MCF 10A (cell line): ENCODE measurements around the gene RAB31. TPM values are rescaled to one million over a fixed set of nuclear protein-coding genes. Genes with fewer than 3 reads are reported as not detected.

ENCODE experiments used
- BruUV-seq: library from RNA; stranded (reverse); fragments of 400-500 nt; replicated peaks from 2 replicates; lab custom pipeline; 2021; lab: Mats Ljungman, UMichigan
- CTCF ChIA-PET: fragments of 300-600 bp; sonication (Branson Sonifier 250); formaldehyde crosslinking; extraction: SDS; loops from one replicate; lab custom pipeline; 2021; ENCODE audit warnings: antibody characterized with exemption, inconsistent platforms; lab: Yijun Ruan, JAX
- POLR2A ChIA-PET: fragments of 300-600, 350-650 bp; sonication (Branson Sonifier 250); formaldehyde crosslinking; extraction: SDS; loops from one replicate; lab custom pipeline; 2020; ENCODE audit warnings: antibody characterized with exemption, inconsistent platforms; lab: Yijun Ruan, JAX
- DNase-seq: peaks from one replicate; pipeline ENCODE4 v3.0.0-alpha.2; 2018; ENCODE audit not compliant: unreplicated experiment
- H3K27ac Mint-ChIP-seq: one replicate; pipeline ENCODE4 v1.8.0; 2022; ENCODE audit warnings: mild to moderate bottlenecking, low read depth, mixed read lengths; ENCODE audit not compliant: unreplicated experiment
- H3K27me3 Mint-ChIP-seq: one replicate; pipeline ENCODE4 v1.8.0; 2022; ENCODE audit warnings: mixed read lengths; ENCODE audit not compliant: insufficient read depth, unreplicated experiment
- H3K36me3 Mint-ChIP-seq: one replicate; pipeline ENCODE4 v1.8.0; 2022; ENCODE audit warnings: mild to moderate bottlenecking, moderate library complexity, mixed read lengths; ENCODE audit not compliant: insufficient read depth, unreplicated experiment
- H3K4me1 Mint-ChIP-seq: one replicate; pipeline ENCODE4 v1.8.0; 2022; ENCODE audit warnings: mixed read lengths; ENCODE audit not compliant: insufficient read depth, unreplicated experiment
- H3K4me3 Mint-ChIP-seq: one replicate; pipeline ENCODE4 v1.8.0; 2022; ENCODE audit warnings: mild to moderate bottlenecking, moderate library complexity, mixed read lengths; ENCODE audit not compliant: unreplicated experiment
- H3K9me3 Mint-ChIP-seq: one replicate; pipeline ENCODE4 v1.8.0; 2022; ENCODE audit warnings: mixed read lengths; ENCODE audit not compliant: unreplicated experiment
- intact Hi-C: fragments of 100-400 bp; cut with micrococcal nuclease; formaldehyde crosslinking; loops from 2 replicates; pipeline ENCODE4 v1.14.1; 2022
- total RNA-seq: library from RNA; stranded (reverse); gene quantifications from 2 replicates; pipeline ENCODE4 v1.2.3, GENCODE V29; 2022
- TF ChIP-seq, protein P1 (sequence below): fragments of 200-600 bp; IDR thresholded peaks from one replicate; pipeline ENCODE4 v1.8.0; 2022; ENCODE audit warnings: antibody characterized with exemption, mild to moderate bottlenecking; ENCODE audit not compliant: unreplicated experiment

The RAB31 gene
- total RNA-seq, 1 experiment from 2014 or later, result 6.1 TPM

DNA sequence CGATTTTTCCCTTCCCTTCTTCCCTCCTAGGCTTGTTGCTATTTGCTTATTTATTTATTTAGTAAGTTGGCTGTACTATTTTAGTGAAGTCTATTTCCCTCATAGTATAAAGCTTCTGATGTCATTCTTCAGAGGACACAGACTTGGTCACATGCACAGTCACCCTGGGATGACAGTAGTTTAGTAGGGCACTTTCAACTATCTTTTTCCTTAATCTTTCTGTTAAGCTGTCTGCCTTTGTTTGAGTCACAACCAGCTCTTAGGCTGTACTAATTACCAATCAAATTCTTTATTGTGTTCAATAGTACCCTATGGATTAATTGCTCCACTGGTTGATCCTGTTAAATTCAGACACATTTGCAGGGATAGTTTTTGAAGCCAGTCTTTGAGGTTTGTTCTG is 26.9 kb upstream of the RAB31 start:
- H3K36me3 Mint-ChIP-seq, result peaks cover 6% of the 10 kb centered on the region
- TF ChIP-seq, protein P1, sequence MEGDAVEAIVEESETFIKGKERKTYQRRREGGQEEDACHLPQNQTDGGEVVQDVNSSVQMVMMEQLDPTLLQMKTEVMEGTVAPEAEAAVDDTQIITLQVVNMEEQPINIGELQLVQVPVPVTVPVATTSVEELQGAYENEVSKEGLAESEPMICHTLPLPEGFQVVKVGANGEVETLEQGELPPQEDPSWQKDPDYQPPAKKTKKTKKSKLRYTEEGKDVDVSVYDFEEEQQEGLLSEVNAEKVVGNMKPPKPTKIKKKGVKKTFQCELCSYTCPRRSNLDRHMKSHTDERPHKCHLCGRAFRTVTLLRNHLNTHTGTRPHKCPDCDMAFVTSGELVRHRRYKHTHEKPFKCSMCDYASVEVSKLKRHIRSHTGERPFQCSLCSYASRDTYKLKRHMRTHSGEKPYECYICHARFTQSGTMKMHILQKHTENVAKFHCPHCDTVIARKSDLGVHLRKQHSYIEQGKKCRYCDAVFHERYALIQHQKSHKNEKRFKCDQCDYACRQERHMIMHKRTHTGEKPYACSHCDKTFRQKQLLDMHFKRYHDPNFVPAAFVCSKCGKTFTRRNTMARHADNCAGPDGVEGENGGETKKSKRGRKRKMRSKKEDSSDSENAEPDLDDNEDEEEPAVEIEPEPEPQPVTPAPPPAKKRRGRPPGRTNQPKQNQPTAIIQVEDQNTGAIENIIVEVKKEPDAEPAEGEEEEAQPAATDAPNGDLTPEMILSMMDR, result no peak
- no peak for DNase-seq
- no peak overlapping the region for H3K27ac Mint-ChIP-seq
- no peaks in the 10 kb centered on the region for H3K9me3 Mint-ChIP-seq
- H3K4me1 Mint-ChIP-seq, result peaks cover 11% of the 10 kb centered on the region
- no peaks in the 10 kb centered on the region for H3K27me3 Mint-ChIP-seq
- ChIA-PET CTCF (interaction anchor here (0.9 to 1.5 kb wide), 2 partner anchors 8 to 269 kb away, joined by 3 to 5 read pairs; no protein-coding TSS in a partner anchor), POLR2A (no interaction called here)
- H3K4me3 Mint-ChIP-seq, result no peak overlapping the region
- no TSS peak for BruUV-seq
- intact Hi-C loops, result loop anchor here (10.0 kb wide), 2 partner anchors 234 to 844 kb away; partner anchors contain the start of genes NAPG and VAPA

GRCh38 chr18:9682572-9682971 is 25.5 kb upstream of the RAB31 start:
- CTCF ChIA-PET, result interaction anchor here (0.6 to 3.6 kb wide), 6 partner anchors 10 to 273 kb away, joined by 3 to 30 read pairs (median 4); no protein-coding TSS in a partner anchor
- Mint-ChIP-seq H3K4me1 (peaks cover 11% of the 10 kb centered on the region), H3K9me3 (no peaks in the 10 kb centered on the region), H3K27me3 (no peaks in the 10 kb centered on the region), H3K27ac (no peak overlapping the region), H3K4me3 (no peak overlapping the region), H3K36me3 (peaks cover 6% of the 10 kb centered on the region)
- POLR2A ChIA-PET, result interaction anchor here (0.7 to 2.7 kb wide), 6 partner anchors 9 to 232 kb away, joined by 3 to 15 read pairs (median 6); partner anchors contain the start of gene VAPA
- intact Hi-C loops, result loop anchor here (10.0 kb wide), 2 partner anchors 232 to 842 kb away; partner anchors contain the start of genes NAPG and VAPA
- DNase-seq, result no peak
- BruUV-seq, result no TSS peak
- TF ChIP-seq, protein P1, result no peak

GRCh38 chr18:9683418-9684396 is 24.4 kb upstream of the RAB31 start:
- Mint-ChIP-seq H3K27ac (no peak overlapping the region), H3K27me3 (no peaks in the 10 kb centered on the region), H3K9me3 (no peaks in the 10 kb centered on the region), H3K36me3 (peaks cover 2% of the 10 kb centered on the region), H3K4me1 (peaks cover 11% of the 10 kb centered on the region), H3K4me3 (no peak overlapping the region)
- TF ChIP-seq, protein P1, result peak; percentile 48
- BruUV-seq, result no TSS peak
- peak; percentile 84 for DNase-seq
- POLR2A ChIA-PET, result interaction anchor here (0.6 to 2.7 kb wide), 7 partner anchors 10 to 231 kb away, joined by 3 to 15 read pairs (median 6); partner anchors contain the start of gene VAPA
- CTCF ChIA-PET, result interaction anchor here (0.5 to 3.6 kb wide), 13 partner anchors 10 to 820 kb away, joined by 3 to 30 read pairs (median 4); no protein-coding TSS in a partner anchor
- intact Hi-C loops, result loop anchor here (1.0 to 10.0 kb wide), 4 partner anchors 88 to 841 kb away; partner anchors contain the start of genes NAPG and VAPA
